ENCODE data around the gene ATP6V0E2.

Gene ATP6V0E2

GRCh38 chr7:149830997-149831740 lies 42.6 kb upstream of the ATP6V0E2 start:
- Histone ChIP-seq H3K4me3 (ENCODE audit: low read depth, low read length) (no peak overlapping the region), H3K9me3 (ENCODE audit: control insufficient read depth, insufficient read depth, low read length) (no peaks in the 10 kb centered on the region), H3K4me1 (ENCODE audit: control insufficient read depth, insufficient read depth, low read length) (peaks cover 6% of the 10 kb centered on the region; the same call in 1 of the 2 replicates), H3K27me3 (ENCODE audit: control insufficient read depth, insufficient read depth, low read length) (no peaks in the 10 kb centered on the region), H3K36me3 (ENCODE audit: control insufficient read depth, insufficient read depth, low read length) (no peaks in the 10 kb centered on the region), H3K27ac (ENCODE audit: low read depth, low read length) (no peak overlapping the region), H3K9ac (ENCODE audit: low read depth, low read length) (no peak overlapping the region)

GRCh38 chr7:149831741-149832219 lies 42.0 kb upstream of the ATP6V0E2 start:
- Histone ChIP-seq H3K4me1 (ENCODE audit: control insufficient read depth, insufficient read depth, low read length) (peaks cover 6% of the 10 kb centered on the region; the same call in 1 of the 2 replicates), H3K27ac (ENCODE audit: low read depth, low read length) (no peak overlapping the region), H3K9ac (ENCODE audit: low read depth, low read length) (no peak overlapping the region), H3K4me3 (ENCODE audit: low read depth, low read length) (no peak overlapping the region), H3K9me3 (ENCODE audit: control insufficient read depth, insufficient read depth, low read length) (no peaks in the 10 kb centered on the region), H3K27me3 (ENCODE audit: control insufficient read depth, insufficient read depth, low read length) (no peaks in the 10 kb centered on the region), H3K36me3 (ENCODE audit: control insufficient read depth, insufficient read depth, low read length) (no peaks in the 10 kb centered on the region)

DNA sequence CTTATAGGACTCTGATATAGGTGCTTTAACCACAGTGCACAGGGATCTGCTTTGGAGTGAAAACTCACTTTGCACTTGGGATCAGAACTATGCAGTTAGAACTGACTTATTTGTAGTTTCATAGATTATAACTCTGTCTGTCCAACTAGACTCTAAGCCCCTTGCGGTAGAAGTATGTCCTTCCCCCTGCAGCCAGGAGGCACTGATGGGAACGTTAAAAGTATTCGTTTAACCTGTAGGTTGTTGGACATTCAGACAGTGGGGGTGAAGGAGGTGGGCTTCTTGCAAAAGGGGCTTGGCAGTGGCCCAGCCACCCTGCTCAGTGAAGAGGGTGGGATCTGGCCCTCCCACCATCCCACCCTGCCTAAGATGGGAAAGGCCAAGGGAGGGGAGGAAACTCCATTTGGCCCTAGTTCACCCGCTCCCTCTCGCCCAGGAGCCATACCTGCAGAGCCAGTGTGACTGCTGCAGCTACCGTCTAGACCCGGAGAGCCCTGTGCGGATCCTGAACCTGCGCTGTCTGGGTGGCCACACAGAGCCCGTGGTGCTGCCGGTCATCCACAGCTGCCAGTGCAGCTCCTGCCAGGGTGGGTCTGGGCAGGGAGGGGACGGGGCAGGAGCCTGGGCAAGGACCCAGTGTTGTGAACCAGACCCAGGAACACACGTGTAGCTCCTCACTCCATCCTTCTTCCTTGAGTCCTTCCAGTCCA lies 41.3 kb upstream of the ATP6V0E2 start:
- Histone ChIP-seq H3K27me3 (ENCODE audit: control insufficient read depth, insufficient read depth, low read length) (no peaks in the 10 kb centered on the region), H3K9ac (ENCODE audit: low read depth, low read length) (no peak overlapping the region), H3K9me3 (ENCODE audit: control insufficient read depth, insufficient read depth, low read length) (no peaks in the 10 kb centered on the region), H3K4me1 (ENCODE audit: control insufficient read depth, insufficient read depth, low read length) (peaks cover 6% of the 10 kb centered on the region; the same call in 1 of the 2 replicates), H3K4me3 (ENCODE audit: low read depth, low read length) (no peak overlapping the region), H3K27ac (ENCODE audit: low read depth, low read length) (no peak overlapping the region), H3K36me3 (ENCODE audit: control insufficient read depth, insufficient read depth, low read length) (no peaks in the 10 kb centered on the region)

DNA sequence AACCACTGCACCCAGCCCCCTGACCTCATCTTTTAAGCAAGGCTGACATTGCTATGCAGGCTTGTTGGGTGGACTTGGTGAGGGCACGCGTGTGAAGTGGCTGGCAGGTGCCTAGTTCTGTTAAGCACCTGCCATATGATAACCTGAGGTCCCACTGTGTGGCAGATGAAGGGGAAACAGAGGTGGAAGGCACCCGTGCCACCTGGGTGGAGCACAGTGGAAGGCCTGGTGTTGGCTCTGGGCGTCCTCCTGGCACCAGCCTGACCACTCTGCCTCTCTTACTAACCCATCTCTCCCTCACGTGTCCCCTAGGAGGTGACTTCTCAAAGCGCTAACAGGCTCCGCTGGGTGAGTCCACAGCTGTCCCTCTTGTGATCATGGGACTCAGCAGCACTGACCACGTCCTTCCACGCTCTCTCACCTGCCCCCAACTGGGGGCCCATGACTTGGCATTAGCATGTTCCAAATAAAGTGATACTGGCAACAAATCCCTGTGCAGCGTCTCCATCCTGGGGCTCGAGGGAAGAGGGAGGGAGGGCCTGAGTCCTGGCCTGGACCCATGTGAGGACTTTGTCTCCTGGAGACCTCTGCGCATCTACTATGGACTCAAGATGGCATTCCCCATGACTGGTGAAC lies 40.2 kb upstream of the ATP6V0E2 start:
- Histone ChIP-seq H3K4me1 (ENCODE audit: control insufficient read depth, insufficient read depth, low read length) (peaks cover 6% of the 10 kb centered on the region; the same call in 1 of the 2 replicates), H3K27ac (ENCODE audit: low read depth, low read length) (no peak overlapping the region), H3K27me3 (ENCODE audit: control insufficient read depth, insufficient read depth, low read length) (no peaks in the 10 kb centered on the region), H3K36me3 (ENCODE audit: control insufficient read depth, insufficient read depth, low read length) (no peaks in the 10 kb centered on the region), H3K9ac (ENCODE audit: low read depth, low read length) (no peak overlapping the region), H3K9me3 (ENCODE audit: control insufficient read depth, insufficient read depth, low read length) (no peaks in the 10 kb centered on the region), H3K4me3 (ENCODE audit: low read depth, low read length) (no peak overlapping the region)

DNA sequence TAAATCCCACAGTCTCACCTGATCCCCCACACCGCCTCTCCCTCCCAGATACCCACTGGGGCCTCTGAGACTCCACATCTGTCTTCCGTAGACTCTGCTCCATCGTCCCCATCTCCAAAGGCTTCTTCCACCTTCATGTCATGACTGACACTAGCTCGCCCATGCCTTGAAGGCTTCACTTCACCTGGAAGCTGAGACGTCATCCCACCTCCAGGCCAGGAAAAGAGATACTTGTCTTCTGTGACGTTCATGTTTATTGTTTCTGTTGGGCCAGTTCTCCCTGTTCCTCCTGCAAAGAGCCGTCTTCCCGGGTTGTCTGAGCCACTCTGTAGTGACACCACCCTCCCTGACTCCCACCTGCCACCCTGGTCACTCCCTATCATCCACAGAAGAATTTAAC lies 39.2 kb upstream of the ATP6V0E2 start:
- Histone ChIP-seq H3K4me3 (ENCODE audit: low read depth, low read length) (no peak overlapping the region), H3K4me1 (ENCODE audit: control insufficient read depth, insufficient read depth, low read length) (peaks cover 12% of the 10 kb centered on the region), H3K36me3 (ENCODE audit: control insufficient read depth, insufficient read depth, low read length) (no peaks in the 10 kb centered on the region), H3K9ac (ENCODE audit: low read depth, low read length) (no peak overlapping the region), H3K27ac (ENCODE audit: low read depth, low read length) (no peak overlapping the region), H3K9me3 (ENCODE audit: control insufficient read depth, insufficient read depth, low read length) (no peaks in the 10 kb centered on the region), H3K27me3 (ENCODE audit: control insufficient read depth, insufficient read depth, low read length) (peaks cover 8% of the 10 kb centered on the region; the same call in 1 of the 2 replicates)

- no peak overlapping the region for H3K27ac ChIP-seq (ENCODE audit: low read depth, low read length)
- H3K9ac ChIP-seq (ENCODE audit: low read depth, low read length) = no peak overlapping the region
- H3K9me3 ChIP-seq (ENCODE audit: control insufficient read depth, insufficient read depth, low read length) = no peaks in the 10 kb centered on the region
- no peak overlapping the region for H3K4me3 ChIP-seq (ENCODE audit: low read depth, low read length)
- H3K36me3 ChIP-seq (ENCODE audit: control insufficient read depth, insufficient read depth, low read length) = no peaks in the 10 kb centered on the region
- H3K27me3 ChIP-seq (ENCODE audit: control insufficient read depth, insufficient read depth, low read length) = peaks cover 8% of the 10 kb centered on the region; the same call in 1 of the 2 replicates
- peaks cover 10% of the 10 kb centered on the region for H3K4me1 ChIP-seq (ENCODE audit: control insufficient read depth, insufficient read depth, low read length)
Measured at GRCh38 chr7:149836434-149836833, 37.3 kb upstream of the ATP6V0E2 start.

DNA sequence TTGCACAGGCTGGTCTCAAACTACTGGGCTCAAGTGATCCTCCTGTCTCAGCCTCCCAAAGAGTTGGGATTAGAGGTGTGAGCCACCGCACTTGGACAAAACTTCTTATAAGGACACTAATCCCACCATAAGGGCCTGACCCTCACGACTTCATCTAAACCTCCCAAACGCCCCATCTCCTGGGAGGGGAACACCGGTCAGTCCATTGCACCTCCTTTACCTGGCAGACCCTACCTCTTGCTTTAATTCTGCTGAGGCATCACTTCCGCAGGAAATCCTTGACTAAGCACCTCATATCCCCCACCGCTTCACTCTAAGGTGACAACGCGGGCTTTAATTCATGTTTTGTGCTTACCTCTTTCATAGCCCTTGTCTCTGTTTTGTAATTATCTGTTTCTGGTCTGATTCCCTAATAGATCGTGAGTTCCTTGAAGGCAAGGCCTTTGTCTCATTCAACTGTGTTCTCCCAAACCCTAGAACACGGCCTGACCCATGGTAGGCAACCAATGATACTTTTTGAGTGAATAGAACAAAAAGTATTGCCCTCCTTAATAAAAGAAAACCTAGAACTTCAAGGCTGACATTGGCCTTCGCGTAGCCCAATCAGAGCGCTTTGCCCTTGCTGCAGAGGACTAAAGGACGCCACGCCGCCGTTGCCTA lies 36.1 kb upstream of the ATP6V0E2 start:
- Histone ChIP-seq H3K27me3 (ENCODE audit: control insufficient read depth, insufficient read depth, low read length) (peaks cover 14% of the 10 kb centered on the region; the same call in 1 of the 2 replicates), H3K4me3 (ENCODE audit: low read depth, low read length) (no peak overlapping the region), H3K27ac (ENCODE audit: low read depth, low read length) (no peak overlapping the region)

DNA sequence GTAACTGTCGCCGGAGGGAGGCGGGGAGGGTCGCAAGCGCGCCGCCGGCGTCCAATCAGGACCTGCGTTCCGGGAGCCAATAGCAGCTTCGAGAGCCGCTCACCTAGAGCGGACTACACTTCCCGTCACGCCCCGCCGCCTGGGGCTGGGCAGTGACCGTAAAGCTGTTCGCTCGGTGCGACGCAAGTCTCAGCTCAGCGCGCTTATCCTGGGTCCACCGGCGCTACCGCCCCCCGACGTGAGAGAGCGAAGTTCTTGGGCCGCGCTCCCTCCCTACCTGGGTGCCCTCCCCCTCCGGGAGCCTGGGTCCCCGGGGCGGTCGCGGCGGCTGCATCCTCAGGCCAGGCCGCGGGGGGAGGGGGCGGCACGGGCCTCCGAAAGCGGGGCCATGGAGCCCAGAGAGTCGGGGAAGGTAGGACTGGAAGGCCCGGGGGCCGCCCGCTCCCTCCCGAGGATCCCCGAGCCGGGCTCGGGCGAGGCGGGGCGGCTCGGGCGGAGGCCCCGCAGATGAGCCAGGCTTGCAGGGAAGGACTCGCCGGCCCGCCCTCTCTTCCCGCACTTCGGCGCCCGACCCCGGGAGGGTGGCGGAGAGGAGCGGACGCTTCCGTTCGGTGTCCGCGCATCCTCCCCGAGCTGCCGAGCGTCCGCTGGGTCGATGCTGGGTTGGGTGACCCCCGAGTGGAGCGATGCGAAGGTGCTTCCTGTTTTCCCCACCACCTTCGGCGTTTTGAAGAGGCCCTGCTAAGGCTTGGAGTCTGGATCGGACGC lies 35.4 kb upstream of the ATP6V0E2 start, which contains the start of gene ZNF862:
Gene ZNF862 (plus strand): TSS at position 152 of the 768 bp plus-strand sequence. CDS start 237 bp downstream, at position 389.
- peak within 1 kb of the TSS; percentile 43 for H3K27ac ChIP-seq (ENCODE audit: low read depth, low read length)
- peak within 1 kb of the TSS; percentile 96 for H3K4me3 ChIP-seq (ENCODE audit: low read depth, low read length)
- H3K27me3 ChIP-seq (ENCODE audit: control insufficient read depth, insufficient read depth, low read length) = peaks cover 14% of the 10 kb centered on the region; the same call in 1 of the 2 replicates
- no peaks in the 10 kb centered on the region for H3K36me3 ChIP-seq (ENCODE audit: control insufficient read depth, insufficient read depth, low read length)
- H3K9ac ChIP-seq (ENCODE audit: low read depth, low read length) = peak within 1 kb of the TSS; percentile 51
- peaks cover 7% of the 10 kb centered on the region for H3K4me1 ChIP-seq (ENCODE audit: control insufficient read depth, insufficient read depth, low read length)
- no peaks in the 10 kb centered on the region for H3K9me3 ChIP-seq (ENCODE audit: control insufficient read depth, insufficient read depth, low read length)

More for the DNA sequence above, 36.1 kb upstream of the ATP6V0E2 start:
- Histone ChIP-seq H3K9ac (ENCODE audit: low read depth, low read length) (no peak overlapping the region), H3K4me1 (ENCODE audit: control insufficient read depth, insufficient read depth, low read length) (peaks cover 7% of the 10 kb centered on the region), H3K9me3 (ENCODE audit: control insufficient read depth, insufficient read depth, low read length) (no peaks in the 10 kb centered on the region), H3K36me3 (ENCODE audit: control insufficient read depth, insufficient read depth, low read length) (no peaks in the 10 kb centered on the region)

DNA sequence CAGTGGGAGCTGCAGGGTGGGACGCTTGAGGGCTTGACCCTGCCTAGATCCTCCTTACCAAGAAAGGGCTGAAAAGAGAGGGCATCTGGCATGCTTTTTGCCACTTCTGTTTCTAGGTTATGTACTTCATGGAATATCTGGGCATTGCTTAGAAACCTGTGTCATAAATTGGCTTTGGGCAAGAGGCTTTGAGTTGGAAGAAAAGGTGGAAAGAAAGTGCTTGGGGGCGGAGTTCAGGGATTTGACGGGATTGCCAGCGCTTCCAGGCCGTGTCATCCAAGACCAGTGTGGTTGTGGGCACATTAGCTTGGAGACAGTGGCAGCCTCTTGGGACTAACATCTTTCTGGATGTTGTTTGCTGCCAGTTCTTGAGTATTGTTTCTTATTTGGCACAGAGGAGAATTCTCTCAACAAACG lies 34.8 kb upstream of the ATP6V0E2 start:
- Histone ChIP-seq H3K36me3 (ENCODE audit: control insufficient read depth, insufficient read depth, low read length) (no peaks in the 10 kb centered on the region), H3K9me3 (ENCODE audit: control insufficient read depth, insufficient read depth, low read length) (no peaks in the 10 kb centered on the region), H3K4me1 (ENCODE audit: control insufficient read depth, insufficient read depth, low read length) (peaks cover 7% of the 10 kb centered on the region), H3K9ac (ENCODE audit: low read depth, low read length) (peak overlapping the region; percentile 51), H3K27ac (ENCODE audit: low read depth, low read length) (no peak overlapping the region), H3K4me3 (ENCODE audit: low read depth, low read length) (peak overlapping the region; percentile 96), H3K27me3 (ENCODE audit: control insufficient read depth, insufficient read depth, low read length) (peaks cover 14% of the 10 kb centered on the region; the same call in 1 of the 2 replicates)

- Histone ChIP-seq H3K27me3 (ENCODE audit: control insufficient read depth, insufficient read depth, low read length) (peaks cover 14% of the 10 kb centered on the region; the same call in 1 of the 2 replicates), H3K9ac (ENCODE audit: low read depth, low read length) (no peak overlapping the region), H3K4me1 (ENCODE audit: control insufficient read depth, insufficient read depth, low read length) (peaks cover 7% of the 10 kb centered on the region), H3K36me3 (ENCODE audit: control insufficient read depth, insufficient read depth, low read length) (no peaks in the 10 kb centered on the region), H3K27ac (ENCODE audit: low read depth, low read length) (no peak overlapping the region), H3K9me3 (ENCODE audit: control insufficient read depth, insufficient read depth, low read length) (no peaks in the 10 kb centered on the region), H3K4me3 (ENCODE audit: low read depth, low read length) (no peak overlapping the region)
Measured at GRCh38 chr7:149839933-149840332, 33.8 kb upstream of the ATP6V0E2 start.
